Inflammatory macrophage treated with lipopolysaccharide for 4 hours (primary cell): ENCODE data around the gene WDR19.
"Not testable (repeated sequence)": the region's sequence is repeated elsewhere in the genome, so short reads cannot be mapped to it uniquely, and the experiment has no call there.

Source experiments
- DNase-seq: peaks from one replicate; pipeline ENCODE4 v3.0.0-alpha.2; 2020

WDR19 gene

DNA sequence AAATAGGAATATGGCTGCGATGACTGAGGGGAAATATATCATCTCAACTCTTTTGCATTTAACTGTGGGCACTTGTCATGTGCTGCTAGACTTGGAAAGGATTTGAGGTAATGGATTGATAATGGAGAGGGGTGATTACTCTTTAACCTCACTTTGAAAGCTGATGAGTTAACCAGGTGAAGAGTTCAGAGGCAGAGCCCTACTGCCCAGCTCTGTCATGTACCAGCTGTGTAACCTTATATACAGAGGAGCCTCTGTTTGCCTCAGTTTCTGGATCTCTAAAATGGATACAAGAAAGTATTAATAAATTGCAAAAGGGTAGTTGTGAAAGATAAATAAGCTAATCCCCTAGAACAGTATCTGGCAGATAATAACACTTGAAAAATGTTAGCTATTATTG, 51.5 kb downstream of the WDR19 start:
- no peak for DNase-seq

- no peak for DNase-seq
Observed at GRCh38 chr4:39235021-39235420, 52.7 kb downstream of the WDR19 start.

- no peak for DNase-seq
Observed at GRCh38 chr4:39235696-39236095, 53.4 kb downstream of the WDR19 start.

- no peak for DNase-seq
Observed at GRCh38 chr4:39237179-39237578, 54.9 kb downstream of the WDR19 start.

- DNase-seq, result no peak
Observed at GRCh38 chr4:39243462-39243861, 61.1 kb downstream of the WDR19 start.

DNA sequence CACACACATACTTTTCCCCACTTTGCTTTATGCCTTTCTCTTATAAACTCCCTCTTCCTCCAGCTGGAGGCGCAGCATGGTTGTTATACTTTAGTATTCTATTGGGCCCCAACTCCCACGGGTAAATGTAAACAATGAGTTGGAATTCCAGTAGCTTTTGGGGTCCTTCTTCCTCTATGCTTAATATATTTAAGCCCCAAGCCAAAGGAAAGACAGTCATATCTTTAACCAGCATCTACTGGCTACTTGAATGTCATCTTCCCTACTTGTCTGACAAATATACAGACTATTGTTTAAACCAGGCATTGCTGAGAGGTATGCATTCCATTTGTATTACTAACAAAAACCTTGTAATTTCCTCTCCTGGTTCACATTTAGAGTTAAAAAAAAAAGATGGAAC, 72.9 kb downstream of the WDR19 start:
- no peak for DNase-seq

- peak; percentile 11 for DNase-seq
Observed at GRCh38 chr4:39255871-39256270, 73.5 kb downstream of the WDR19 start.

- DNase-seq, result no peak
Observed at GRCh38 chr4:39256436-39256835, 74.1 kb downstream of the WDR19 start.

GRCh38 chr4:39259571-39260330, 77.4 kb downstream of the WDR19 start:
- DNase-seq, result no peak

DNA sequence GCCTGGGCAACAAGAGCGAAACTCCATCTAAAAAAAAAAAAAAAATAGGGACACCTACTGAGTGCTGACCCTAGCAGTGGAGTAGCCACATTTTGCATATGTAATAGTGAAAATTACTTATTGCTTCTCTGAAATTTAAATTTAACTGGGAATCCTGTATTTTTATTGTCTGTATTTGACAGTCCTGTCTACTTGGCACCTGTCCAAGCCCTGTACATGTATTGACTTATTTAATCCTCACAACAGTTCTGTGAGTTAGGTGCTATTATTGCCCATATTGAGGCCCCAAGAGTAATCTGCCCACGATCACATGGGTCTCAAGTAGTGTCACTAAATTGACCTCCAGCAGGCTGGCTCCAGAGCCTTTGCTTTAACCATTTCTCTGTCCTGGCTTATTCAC, 81.6 kb downstream of the WDR19 start:
- DNase-seq, result no peak

GRCh38 chr4:39274503-39274902, 92.2 kb downstream of the WDR19 start:
- no peak for DNase-seq

DNA sequence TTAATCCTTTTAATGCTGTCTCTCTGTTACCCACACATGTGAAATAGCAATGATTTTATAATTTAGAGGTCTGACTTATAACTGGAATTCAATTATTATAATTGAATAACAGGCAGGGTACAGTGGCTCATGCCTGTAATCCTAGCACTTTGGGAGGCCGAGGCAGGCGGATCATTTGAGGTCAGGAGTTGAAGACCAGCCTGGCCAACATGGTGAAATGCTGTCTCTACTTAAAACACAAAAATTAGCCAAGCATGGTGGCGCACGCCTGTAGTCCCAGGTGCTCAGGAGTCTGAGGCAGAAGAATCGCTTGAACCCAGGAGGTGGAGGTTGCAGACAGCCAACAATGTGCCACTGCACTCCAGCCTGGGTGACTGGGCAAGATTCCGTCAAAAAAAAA, 95.3 kb downstream of the WDR19 start:
- not testable (repeated sequence) for DNase-seq

- DNase-seq, result no peak
Observed at GRCh38 chr4:39278476-39278875, 96.1 kb downstream of the WDR19 start.

DNA sequence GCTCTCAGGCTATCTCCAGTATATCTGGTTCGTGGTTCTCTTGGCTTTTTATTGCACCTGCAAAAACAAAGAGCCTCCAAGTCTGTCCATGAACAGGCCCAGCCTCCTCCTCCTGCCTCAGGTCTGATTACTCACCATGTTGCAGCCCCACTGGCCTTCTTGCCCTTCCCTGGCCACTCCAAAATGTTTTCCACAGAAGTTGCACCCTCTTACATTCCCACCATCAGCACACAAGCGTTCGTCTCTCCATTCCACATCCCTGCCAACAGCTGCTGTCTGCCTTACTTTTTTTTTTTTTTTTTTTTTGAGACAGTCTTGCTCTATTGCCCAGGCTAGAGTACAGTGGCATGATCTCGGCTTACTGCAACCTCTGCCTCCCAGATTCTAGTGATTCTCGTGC, 97.1 kb downstream of the WDR19 start:
- DNase-seq, result no peak

- no peak for DNase-seq
Observed at GRCh38 chr4:39280770-39281169, 98.4 kb downstream of the WDR19 start.

DNA sequence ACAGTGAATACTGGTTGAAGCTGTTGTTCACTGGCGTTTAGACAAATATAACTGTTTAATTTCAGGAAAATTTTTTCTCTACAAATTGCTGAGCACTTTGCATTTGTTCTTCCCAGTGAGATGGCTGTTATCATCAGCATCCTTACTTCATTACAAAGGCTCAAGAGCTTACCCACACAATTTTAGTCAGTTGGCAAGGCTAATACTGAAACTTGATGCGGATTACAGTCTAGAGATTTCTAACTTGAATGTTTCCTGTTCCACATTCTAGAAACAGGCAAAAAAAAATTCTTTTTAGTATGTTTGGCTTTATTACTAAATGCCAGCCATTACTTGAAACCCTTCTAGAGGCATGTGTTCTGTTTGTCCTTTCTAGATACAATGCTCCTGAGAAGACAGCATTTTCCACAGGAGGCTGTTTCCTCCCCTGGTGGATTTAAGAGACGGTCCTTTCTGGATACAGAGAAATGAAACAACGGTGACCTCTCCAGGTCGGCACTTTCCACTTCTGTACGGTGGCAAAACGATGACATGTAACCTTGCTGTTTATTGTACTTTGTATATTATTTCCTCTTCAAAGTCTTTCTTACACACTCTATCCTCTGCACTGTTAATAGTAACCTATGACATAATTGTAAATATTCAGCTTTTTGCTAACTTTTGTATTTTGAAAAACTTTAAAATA, 102.9 kb downstream of the WDR19 start:
- no peak for DNase-seq

DNA sequence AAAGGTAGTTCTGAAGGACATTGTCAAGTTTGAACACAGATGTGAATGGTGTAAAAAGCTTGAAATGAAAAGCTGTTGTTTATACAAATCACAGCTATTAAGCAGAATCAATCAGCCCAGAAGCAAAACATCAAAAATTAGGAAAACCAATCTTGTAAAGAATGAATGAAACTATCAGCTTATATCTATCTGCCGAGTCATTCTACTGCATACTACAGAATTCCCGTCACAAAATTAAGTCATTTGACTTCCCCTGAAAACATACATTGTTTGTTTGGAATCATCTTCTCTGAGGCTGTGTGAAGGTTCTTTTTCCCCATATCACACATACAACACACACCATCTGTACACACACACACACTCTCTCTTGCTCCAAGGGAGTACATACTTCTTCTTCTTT, 103.5 kb downstream of the WDR19 start:
- no peak for DNase-seq

GRCh38 chr4:39286263-39286662, 103.9 kb downstream of the WDR19 start:
- DNase-seq, result no peak

DNA sequence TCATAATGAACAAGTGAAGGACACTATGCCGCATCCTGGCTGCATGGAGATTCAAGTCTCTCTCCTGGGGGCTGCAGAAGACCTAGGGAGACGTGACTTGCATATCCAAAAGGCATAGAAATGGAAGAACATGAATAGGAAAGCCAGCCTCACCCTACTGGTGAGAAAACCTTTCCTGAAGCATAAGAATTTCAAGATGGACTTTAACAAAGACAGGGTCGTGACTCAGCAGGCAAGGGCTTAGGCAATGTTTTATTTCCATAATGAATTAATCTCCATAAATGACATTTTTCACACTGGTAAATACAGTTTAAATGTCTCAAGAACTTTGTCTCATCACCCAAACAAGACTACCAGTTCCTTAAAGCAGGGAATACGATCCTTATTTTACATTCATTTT, 104.9 kb downstream of the WDR19 start:
- DNase-seq, result no peak

DNA sequence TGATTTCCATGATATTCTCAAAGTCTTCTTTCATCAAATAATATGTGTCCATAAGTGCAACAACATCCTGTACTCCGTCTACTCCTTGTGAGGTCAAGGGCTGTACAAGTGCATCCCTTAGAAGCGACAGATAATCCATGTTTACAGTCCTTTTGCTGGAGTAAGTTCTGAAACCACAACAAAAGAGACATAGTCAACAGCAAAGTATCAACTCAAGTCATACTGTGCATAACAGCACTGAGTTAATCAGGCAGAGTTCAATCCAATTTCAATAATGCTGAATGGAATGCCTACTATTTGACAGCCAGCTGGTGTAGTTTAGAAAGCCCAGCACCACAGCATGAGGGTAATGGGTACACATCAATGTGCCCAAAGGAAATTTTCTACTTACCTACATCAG, 109.4 kb downstream of the WDR19 start:
- DNase-seq, result no peak

DNA sequence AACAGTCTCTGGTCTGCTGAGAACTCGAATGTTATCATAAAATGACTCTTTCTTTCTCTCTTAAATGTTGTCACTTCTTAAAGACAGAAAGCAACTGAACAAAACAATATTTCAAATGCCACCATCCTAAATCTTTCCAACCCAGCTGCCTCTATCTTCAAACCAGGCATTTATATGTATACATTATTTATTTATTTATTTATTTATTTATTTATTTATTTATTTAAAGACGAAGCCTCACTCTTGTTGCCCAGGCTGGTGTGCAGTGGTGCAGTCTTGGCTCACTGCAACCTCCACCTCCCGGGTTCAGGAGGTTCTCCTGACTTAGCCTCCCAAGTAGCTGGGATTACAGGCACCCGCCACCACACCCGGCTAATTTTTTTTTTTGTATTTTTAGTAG, 110.1 kb downstream of the WDR19 start:
- DNase-seq, result not testable (repeated sequence)

GRCh38 chr4:39295784-39296183, 113.5 kb downstream of the WDR19 start:
- no peak for DNase-seq

DNA sequence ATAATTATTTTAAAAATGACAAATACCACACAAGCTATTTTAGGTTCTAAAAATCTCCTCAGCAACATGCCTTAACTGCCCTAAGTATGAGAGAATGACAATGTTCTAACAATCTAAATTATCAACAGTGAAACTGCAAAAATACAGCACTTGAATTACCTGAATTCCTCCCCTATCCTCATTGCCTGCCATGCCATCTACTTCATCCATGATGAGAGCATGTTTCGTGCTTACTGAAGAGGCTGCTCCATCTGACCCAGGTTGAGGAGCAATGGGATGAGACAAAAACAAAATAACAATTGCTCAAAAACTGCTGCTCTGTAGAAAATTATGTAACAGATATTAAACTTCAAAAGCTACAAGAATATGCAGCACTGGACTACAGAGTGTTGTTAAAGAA, 120.6 kb downstream of the WDR19 start:
- DNase-seq, result no peak

DNA sequence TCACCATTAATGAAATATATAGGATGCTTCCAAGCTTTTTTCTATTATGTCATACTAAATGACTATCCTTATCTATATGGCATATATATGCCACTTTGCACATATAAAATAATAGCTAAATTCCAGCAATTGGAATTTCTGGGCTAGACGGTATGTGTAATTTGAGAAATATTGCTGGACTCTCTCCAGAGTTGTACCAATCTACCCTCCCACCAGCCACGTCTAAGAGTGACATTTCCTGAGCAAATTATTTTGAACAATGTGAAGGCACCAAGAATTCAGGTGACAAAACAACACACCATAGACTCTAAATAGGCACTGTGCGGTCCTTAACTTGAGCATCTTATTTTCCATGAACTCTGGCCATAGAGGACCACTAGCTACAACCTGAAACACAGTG, 121.5 kb downstream of the WDR19 start:
- DNase-seq, result no peak

- DNase-seq, result no peak
Observed at GRCh38 chr4:39304651-39305050, 122.3 kb downstream of the WDR19 start.
